Ovary (tissue), 9 donors: Measurements from ENCODE around the gene LPIN3. TPM values are rescaled to one million over a fixed set of nuclear protein-coding genes. Genes with fewer than 3 reads are reported as not detected.

Experiments used
- DNase-seq, 5 donors: peaks; one replicate each; pipeline ENCODE4 v3.0.0-alpha.2; 2019 to 2020
- H3K27ac ChIP-seq, 2 donors: fragments of 200-600 bp; one replicate each; pipeline versions ENCODE4 v1.5.1 to v1.8.0; 2019 to 2022
- H3K27me3 ChIP-seq: fragments of 200-600 bp; one replicate; pipeline ENCODE4 v1.8.0; 2022
- H3K36me3 ChIP-seq: fragments of 200-600 bp; sonication (generic); one replicate; pipeline ENCODE4 v1.5.1; 2019
- H3K4me1 ChIP-seq: one replicate; pipeline ENCODE4 v1.8.1; 2013; ENCODE audit warnings: mild to moderate bottlenecking, moderate library complexity; ENCODE audit not compliant: insufficient read depth
- H3K4me3 ChIP-seq: fragments of 200-600 bp; sonication (generic); one replicate; pipeline ENCODE4 v1.5.1; 2017
- H3K9me3 ChIP-seq, 2 donors: fragments of 200-600 bp in 1 of 2; sonication (generic) in 1 of 2; one replicate each; pipeline versions ENCODE4 v1.5.1 to v1.8.1; 2013 to 2019; ENCODE audit warnings: mild to moderate bottlenecking in 1 of 2, moderate library complexity in 1 of 2
- EP300 ChIP-seq: sonication (generic); formaldehyde crosslinking; IDR thresholded peaks from one replicate; pipeline ENCODE4 v1.6.1; 2017; ENCODE audit warnings: antibody characterized with exemption
- POLR2A ChIP-seq: fragments of 450-650 bp; IDR thresholded peaks from one replicate; pipeline ENCODE4 v1.6.1; 2017; ENCODE audit warnings: antibody characterized with exemption, mild to moderate bottlenecking, moderate library complexity
- WGBS, 3 donors: extraction: QIAGEN DNeasy Blood & Tissue Kit in 1 of 3; methylation state at CpG; one replicate each; pipeline versions ENCODE4 v1.1.5 to v1.1.7; 2013 to 2017; 5-methylcytosine and 5-hydroxymethylcytosine counted together
- intact Hi-C, 4 donors: fragments of 100-400 bp; cut with DNase I; formaldehyde crosslinking; loops; one replicate each; pipeline versions ENCODE4 v1.11.0 to v1.15.1; 2022 to 2023
- polyA plus RNA-seq, 2 donors: library from polyadenylated mRNA; stranded (reverse); fragments of 200-250 nt in 1 of 2; fragments of 350-450 nt in 1 of 2; fragmentation: Illumina TruSeq in 1 of 2; extraction: RNeasy Lipid Tissue Mini Kit (QIAGEN cat#74804) in 1 of 2; gene quantifications; one replicate each; pipeline ENCODE4 v1.2.3, GENCODE V29; 2013 to 2014
- total RNA-seq, 7 donors: library from RNA; depleted of rRNA in 2 of 7; stranded (reverse); fragments of >200 nt in 2 of 7; fragmentation: NEBNext Ultra II Directional in 3 of 7; extraction: Animal tissue kit (Norgen Biotek cat#: 25700) in 3 of 7; gene quantifications; one replicate each; pipeline versions ENCODE4 v1.1.0 to v1.2.4, GENCODE V29; 2016 to 2023
- TF ChIP-seq, protein P1 (sequence below), 3 donors: fragments of 450-650 bp in 2 of 3; fragments of 200-600 bp in 1 of 3; IDR thresholded peaks; one replicate each; pipeline versions ENCODE4 v1.5.1 to v1.8.0; 2016 to 2022; ENCODE audit warnings: antibody characterized with exemption in 3 of 3, mild to moderate bottlenecking in 1 of 3
- donor health status: DM: no; HTN: no; CAD: no; lungs with moderate emphysema.
- donor health status: DM: no; HTN: no; CAD: no.
- donor health status: Bipolar disorder and iron deficiency.
- donor health status: DM: yes; HTN: yes; CAD: no.
- donor health status: DM: no; HTN: no; CAD: no.
- donor health status: DM: yes; HTN: yes; CAD: no.

LPIN3 gene
- total and polyA plus RNA-seq, 9 donors, result 5.1 to 21.6 (median 12.5) TPM

DNA sequence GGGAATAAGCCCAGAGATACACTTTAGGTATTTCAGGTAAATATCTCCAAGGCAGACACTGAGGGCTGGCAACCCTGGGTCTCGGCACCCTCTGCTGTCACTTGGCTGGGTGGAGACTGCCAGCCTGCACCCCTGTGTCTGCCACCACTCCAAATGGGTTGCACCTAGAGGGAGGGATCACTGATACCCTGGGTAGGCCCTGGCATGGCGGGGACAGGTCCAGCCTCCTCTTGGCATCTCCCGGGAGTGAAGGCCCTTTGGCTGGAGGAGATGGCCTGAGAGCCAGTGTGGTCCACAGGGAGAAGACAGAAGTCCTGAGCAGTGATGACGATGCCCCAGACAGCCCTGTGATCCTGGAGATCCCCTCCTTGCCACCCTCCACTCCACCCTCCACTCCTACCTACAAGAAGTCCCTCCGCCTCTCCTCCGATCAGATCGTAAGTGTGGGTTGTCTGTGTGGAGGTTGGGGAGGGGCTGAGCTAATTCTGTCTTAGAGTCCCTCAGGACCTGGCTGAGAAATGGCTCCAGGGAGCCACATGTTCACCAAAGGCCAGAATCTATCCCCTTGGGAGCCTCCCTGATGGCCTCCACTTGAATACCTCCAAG lies 15.1 kb downstream of the LPIN3 start:
- Histone ChIP-seq H3K27ac (no peak overlapping the region), H3K27me3 (no peaks in the 10 kb centered on the region), H3K4me1 (no peaks in the 10 kb centered on the region), H3K36me3 (no peaks in the 10 kb centered on the region), H3K9me3 (no peaks in the 10 kb centered on the region), H3K4me3 (no peak overlapping the region)
- intact Hi-C loops, result loop anchor here in 1 of 4 donors (10.0 kb wide), 1 partner anchor 339 kb away; no protein-coding TSS in a partner anchor
- no peak for DNase-seq
- TF ChIP-seq, protein P1, sequence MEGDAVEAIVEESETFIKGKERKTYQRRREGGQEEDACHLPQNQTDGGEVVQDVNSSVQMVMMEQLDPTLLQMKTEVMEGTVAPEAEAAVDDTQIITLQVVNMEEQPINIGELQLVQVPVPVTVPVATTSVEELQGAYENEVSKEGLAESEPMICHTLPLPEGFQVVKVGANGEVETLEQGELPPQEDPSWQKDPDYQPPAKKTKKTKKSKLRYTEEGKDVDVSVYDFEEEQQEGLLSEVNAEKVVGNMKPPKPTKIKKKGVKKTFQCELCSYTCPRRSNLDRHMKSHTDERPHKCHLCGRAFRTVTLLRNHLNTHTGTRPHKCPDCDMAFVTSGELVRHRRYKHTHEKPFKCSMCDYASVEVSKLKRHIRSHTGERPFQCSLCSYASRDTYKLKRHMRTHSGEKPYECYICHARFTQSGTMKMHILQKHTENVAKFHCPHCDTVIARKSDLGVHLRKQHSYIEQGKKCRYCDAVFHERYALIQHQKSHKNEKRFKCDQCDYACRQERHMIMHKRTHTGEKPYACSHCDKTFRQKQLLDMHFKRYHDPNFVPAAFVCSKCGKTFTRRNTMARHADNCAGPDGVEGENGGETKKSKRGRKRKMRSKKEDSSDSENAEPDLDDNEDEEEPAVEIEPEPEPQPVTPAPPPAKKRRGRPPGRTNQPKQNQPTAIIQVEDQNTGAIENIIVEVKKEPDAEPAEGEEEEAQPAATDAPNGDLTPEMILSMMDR (IDR thresholded peaks at IDR 0.05), result no peak
- 92 to 95% (median 92%) methylated on average over 7 of the region's 7 CpGs for WGBS, 3 donors

DNA sequence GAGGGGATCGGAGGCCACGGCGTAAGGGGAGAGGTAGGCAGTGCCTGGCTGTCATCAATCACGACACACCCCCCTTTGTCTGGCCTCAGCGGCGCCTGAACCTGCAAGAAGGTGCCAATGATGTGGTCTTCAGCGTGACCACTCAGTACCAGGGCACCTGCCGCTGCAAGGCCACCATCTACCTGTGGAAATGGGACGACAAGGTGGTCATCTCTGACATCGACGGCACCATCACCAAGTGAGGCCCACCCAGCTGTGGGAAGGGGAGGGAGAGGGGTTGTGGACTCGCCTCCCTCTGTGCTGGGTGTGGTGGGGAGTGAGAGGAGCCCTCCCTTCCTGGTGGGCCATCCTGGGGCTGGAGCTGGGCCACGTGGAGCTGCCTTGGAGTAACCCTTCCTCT lies 16.3 kb downstream of the LPIN3 start:
- 79 to 84% (median 83%) methylated on average over 13 of the region's 13 CpGs for WGBS, 3 donors
- no peaks in the 10 kb centered on the region for H3K27me3 ChIP-seq
- H3K4me1 ChIP-seq, result peaks cover 2% of the 10 kb centered on the region
- no peak for TF ChIP-seq POLR2A
- TF ChIP-seq EP300, result no peak
- TF ChIP-seq, protein P1 (IDR thresholded peaks at IDR 0.05), result no peak
- intact Hi-C loops, result loop anchor here in 1 of 4 donors (10.0 kb wide), 1 partner anchor 338 kb away; no protein-coding TSS in a partner anchor
- DNase-seq, result no peak
- H3K36me3 ChIP-seq, result no peaks in the 10 kb centered on the region
- no peak overlapping the region for H3K27ac ChIP-seq
- no peaks in the 10 kb centered on the region for H3K9me3 ChIP-seq
- no peak overlapping the region for H3K4me3 ChIP-seq

DNA sequence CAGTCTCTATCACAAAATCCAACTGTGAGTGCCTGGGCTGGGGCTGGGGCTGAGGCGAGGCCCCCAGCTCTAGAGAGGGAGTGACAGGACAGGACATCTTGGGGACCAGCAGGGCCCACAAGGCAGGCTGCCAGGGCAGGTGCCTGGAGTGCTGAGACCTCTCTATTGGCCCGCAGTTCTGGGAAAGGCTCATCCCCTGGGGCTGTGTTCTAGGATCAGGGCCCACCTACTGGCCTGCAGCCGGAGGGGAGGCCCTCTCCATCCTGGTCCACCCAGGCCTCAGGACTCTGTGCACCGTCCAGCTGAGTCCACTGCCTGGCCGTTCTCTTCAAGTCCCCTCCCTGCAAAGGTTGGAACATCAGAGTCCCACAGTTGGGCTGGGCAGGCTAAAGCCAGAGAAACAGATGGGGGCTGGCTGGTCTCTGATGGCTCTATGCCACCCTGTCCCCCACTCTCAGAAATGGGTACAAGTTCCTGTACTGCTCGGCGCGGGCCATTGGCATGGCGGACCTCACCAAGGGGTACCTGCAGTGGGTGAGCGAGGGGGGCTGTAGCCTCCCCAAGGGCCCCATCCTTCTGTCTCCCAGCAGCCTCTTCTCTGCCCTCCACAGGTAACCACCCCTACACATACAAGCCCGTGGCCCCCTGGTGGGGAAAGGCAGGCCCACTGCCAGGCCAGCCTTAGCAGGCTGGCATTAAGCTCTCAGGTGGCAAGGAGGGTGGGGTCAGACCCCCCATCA lies 17.0 kb downstream of the LPIN3 start:
- TF ChIP-seq EP300, result no peak
- TF ChIP-seq, protein P1 (IDR thresholded peaks at IDR 0.05), result no peak
- no peak for TF ChIP-seq POLR2A
- Histone ChIP-seq H3K4me1 (peaks cover 2% of the 10 kb centered on the region), H3K36me3 (no peaks in the 10 kb centered on the region), H3K4me3 (no peak overlapping the region), H3K27me3 (no peaks in the 10 kb centered on the region), H3K27ac (no peak overlapping the region), H3K9me3 (no peaks in the 10 kb centered on the region)
- no peak for DNase-seq
- intact Hi-C loops, result loop anchor here in 1 of 4 donors (10.0 kb wide), 1 partner anchor 337 kb away; no protein-coding TSS in a partner anchor
- WGBS, 3 donors, result 87 to 89% (median 88%) methylated on average over 11 of the region's 11 CpGs

DNA sequence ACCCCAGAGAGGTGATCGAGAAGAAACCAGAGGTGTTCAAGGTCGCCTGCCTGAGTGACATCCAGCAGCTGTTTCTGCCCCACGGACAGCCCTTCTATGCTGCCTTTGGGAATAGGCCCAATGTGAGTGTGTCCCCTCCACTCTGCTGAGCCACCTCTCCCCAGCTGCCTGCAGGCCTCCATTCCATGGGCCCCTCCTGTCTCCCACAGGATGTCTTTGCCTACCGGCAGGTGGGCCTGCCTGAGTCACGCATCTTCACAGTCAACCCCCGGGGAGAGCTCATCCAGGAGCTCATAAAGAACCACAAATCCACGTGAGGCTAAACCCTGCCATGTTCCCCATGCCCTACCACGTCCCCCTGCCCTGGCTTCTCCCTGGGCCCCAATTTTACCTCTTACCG lies 17.6 kb downstream of the LPIN3 start:
- Histone ChIP-seq H3K4me3 (no peak overlapping the region), H3K27me3 (no peaks in the 10 kb centered on the region), H3K4me1 (peaks cover 3% of the 10 kb centered on the region), H3K36me3 (no peaks in the 10 kb centered on the region), H3K9me3 (no peaks in the 10 kb centered on the region), H3K27ac (no peak overlapping the region)
- 80 to 87% (median 81%) methylated on average over 9 of the region's 9 CpGs for WGBS, 3 donors
- DNase-seq, result no peak
- TF ChIP-seq EP300, result no peak
- intact Hi-C loops, result loop anchor here in 1 of 4 donors (10.0 kb wide), 1 partner anchor 337 kb away; no protein-coding TSS in a partner anchor

DNA sequence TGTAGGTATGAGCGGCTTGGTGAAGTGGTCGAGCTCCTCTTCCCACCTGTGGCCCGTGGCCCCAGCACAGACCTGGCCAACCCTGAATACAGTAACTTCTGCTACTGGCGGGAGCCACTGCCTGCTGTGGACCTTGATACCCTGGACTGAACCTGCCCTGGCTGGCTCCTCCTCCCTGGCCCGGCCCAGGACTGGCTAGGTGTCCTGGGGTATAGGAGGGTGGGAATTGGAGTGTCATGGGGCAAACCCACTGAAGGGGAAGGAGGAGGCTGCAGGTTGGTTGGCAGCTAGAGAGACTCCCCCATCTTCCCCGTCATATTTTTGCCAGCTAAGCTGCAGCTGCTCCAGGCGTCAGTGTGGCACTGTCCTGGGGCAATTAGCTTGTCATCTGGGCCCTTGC lies 18.1 kb downstream of the LPIN3 start:
- TF ChIP-seq POLR2A, result no peak
- TF ChIP-seq, protein P1 (IDR thresholded peaks at IDR 0.05), result no peak
- TF ChIP-seq EP300, result no peak
- Histone ChIP-seq H3K9me3 (no peaks in the 10 kb centered on the region), H3K36me3 (no peaks in the 10 kb centered on the region), H3K27me3 (no peaks in the 10 kb centered on the region), H3K4me3 (no peak overlapping the region), H3K27ac (no peak overlapping the region), H3K4me1 (peaks cover 3% of the 10 kb centered on the region)
- 92 to 94% (median 93%) methylated on average over 7 of the region's 7 CpGs for WGBS, 3 donors
- no peak for DNase-seq
- intact Hi-C loops, result loop anchor here in 1 of 4 donors (10.0 kb wide), 1 partner anchor 336 kb away; no protein-coding TSS in a partner anchor
